Aorta (tissue), 5 donors: ENCODE measurements around the gene ATXN8OS. TPM values are rescaled to one million over a fixed set of nuclear protein-coding genes. Genes with fewer than 3 reads are reported as not detected.
"Not testable (repeated sequence)": the region's sequence is repeated elsewhere in the genome, so short reads cannot be mapped to it uniquely, and the experiment has no call there.

Source experiments
- ATAC-seq: fragments of 200-7000 bp; cut with Tn5 transposase; one replicate; pipeline ENCODE4 v1.9.1; 2022; ENCODE audit warnings: moderate library complexity; ENCODE audit not compliant: low FRiP score
- DNase-seq, 2 donors: peaks; one replicate each; pipeline ENCODE4 v3.0.0-alpha.2; 2020
- H3K27ac ChIP-seq, 2 donors: one replicate each; pipeline ENCODE4 v1.5.1; 2013; ENCODE audit warnings: low read length in 2 of 2, mild to moderate bottlenecking in 2 of 2, moderate library complexity in 2 of 2, control low read depth in 1 of 2, inconsistent platforms in 1 of 2, low read depth in 1 of 2
- H3K27me3 ChIP-seq, 2 donors: one replicate each; pipeline ENCODE4 v1.6.1; 2013; ENCODE audit warnings: control low read depth in 1 of 2, low read length in 1 of 2, mild to moderate bottlenecking in 1 of 2, moderate library complexity in 1 of 2; ENCODE audit not compliant: insufficient read depth in 2 of 2, control insufficient read depth in 1 of 2
- H3K36me3 ChIP-seq, 2 donors: one replicate each; pipeline ENCODE4 v1.6.1; 2013; ENCODE audit warnings: control low read depth in 1 of 2, low read length in 1 of 2, mild to moderate bottlenecking in 1 of 2; ENCODE audit not compliant: insufficient read depth in 2 of 2, control insufficient read depth in 1 of 2
- H3K4me1 ChIP-seq, 2 donors: one replicate each; pipeline ENCODE4 v1.6.1; 2013; ENCODE audit warnings: low read length in 2 of 2, control low read depth in 1 of 2, mild to moderate bottlenecking in 1 of 2, moderate library complexity in 1 of 2; ENCODE audit not compliant: insufficient read depth in 2 of 2, control insufficient read depth in 1 of 2
- H3K4me3 ChIP-seq, 2 donors: one replicate each; pipeline ENCODE4 v1.5.1; 2013; ENCODE audit warnings: low read length in 2 of 2, control low read depth in 1 of 2, mild to moderate bottlenecking in 1 of 2
- H3K9me3 ChIP-seq: one replicate; pipeline ENCODE4 v1.6.1; 2013; ENCODE audit warnings: mild to moderate bottlenecking, low read length; ENCODE audit not compliant: control insufficient read depth
- WGBS, 2 donors: extraction: QIAGEN DNeasy Blood & Tissue Kit; methylation state at CpG; one replicate each; pipeline ENCODE4 v1.1.7; 2013; 5-methylcytosine and 5-hydroxymethylcytosine counted together
- intact Hi-C, 2 donors: fragments of 100-400 bp; cut with DNase I; formaldehyde crosslinking; loops; one replicate each; pipeline versions ENCODE4 v1.14.2 to v1.15.0; 2022
- polyA plus RNA-seq, 2 donors: library from polyadenylated mRNA; stranded (reverse); fragments of 200-250 nt; gene quantifications; one replicate each; pipeline ENCODE4 v1.2.3, GENCODE V29; 2013
- total RNA-seq, 2 donors: library from RNA; stranded (reverse); fragmentation: NEBNext Ultra II Directional; extraction: Animal tissue kit (Norgen Biotek cat#: 25700); gene quantifications; one replicate each; pipeline ENCODE4 v1.2.1, GENCODE V29; 2021
- donor health status: healthy with polysubstance abuse.
- donor health status: Bipolar disorder and iron deficiency.
- donor health status: DM: no; HTN: no; CAD: no.
- donor health status: DM: no; HTN: no; CAD: no.
- donor health status: DM: yes; HTN: yes; CAD: no.

Gene ATXN8OS
- total and polyA plus RNA-seq, 4 donors: not detected

- no peak for ATAC-seq
- 56% methylated on average over 17 to 18 of the region's 18 CpGs for WGBS, 2 donors
- Histone ChIP-seq H3K4me1 (no peaks in the 10 kb centered on the region), H3K9me3 (no peaks in the 10 kb centered on the region), H3K36me3 (no peaks in the 10 kb centered on the region), H3K27ac (no peak within 1 kb of the TSS), H3K4me3 (no peak within 1 kb of the TSS), H3K27me3 (no peaks in the 10 kb centered on the region)
- DNase-seq: no peak
- intact Hi-C loops: no loop called here
Measured at GRCh38 chr13:70108356-70109105, 905 bp downstream of the ATXN8OS start, which contains the start of gene KLHL1. Gene KLHL1, minus strand, starts transcription at chr13:70108452. Its CDS starts 753 bp downstream, at chr13:70107699.

- no peaks in the 10 kb centered on the region for H3K9me3 ChIP-seq
- DNase-seq (no peak), ATAC-seq (no peak)
- H3K27me3 ChIP-seq: no peaks in the 10 kb centered on the region
- no peak overlapping the region for H3K27ac ChIP-seq
- no peaks in the 10 kb centered on the region for H3K4me1 ChIP-seq
- H3K36me3 ChIP-seq: no peaks in the 10 kb centered on the region
- intact Hi-C loops: no loop called here
- no peak overlapping the region for H3K4me3 ChIP-seq
- WGBS, 2 donors: 47 to 52% methylated on average over 2 of the region's 2 CpGs
Measured at GRCh38 chr13:70117338-70117905, 9.8 kb downstream of the ATXN8OS start.

GRCh38 chr13:70125693-70126092 is 18.1 kb downstream of the ATXN8OS start:
- H3K36me3 ChIP-seq: no peaks in the 10 kb centered on the region
- H3K4me1 ChIP-seq: no peaks in the 10 kb centered on the region
- DNase-seq (no peak), ATAC-seq (no peak)
- H3K27me3 ChIP-seq: no peaks in the 10 kb centered on the region
- no peaks in the 10 kb centered on the region for H3K9me3 ChIP-seq
- intact Hi-C loops: no loop called here
- WGBS, 2 donors: 48 to 54% methylated on average over 5 of the region's 5 CpGs
- no peak overlapping the region for H3K27ac ChIP-seq
- H3K4me3 ChIP-seq: no peak overlapping the region

GRCh38 chr13:70128098-70128497 is 20.5 kb downstream of the ATXN8OS start:
- Histone ChIP-seq H3K4me3 (no peak overlapping the region), H3K9me3 (no peaks in the 10 kb centered on the region), H3K4me1 (no peaks in the 10 kb centered on the region), H3K27ac (no peak overlapping the region), H3K27me3 (peaks cover 0 to 2% of the 10 kb centered on the region in 2 donors), H3K36me3 (no peaks in the 10 kb centered on the region)
- 38 to 57% methylated on average over 2 of the region's 2 CpGs for WGBS, 2 donors
- intact Hi-C loops: no loop called here
- no peak for DNase-seq
- no peak for ATAC-seq

- H3K9me3 ChIP-seq, H3K36me3 ChIP-seq, H3K27me3 ChIP-seq, H3K27ac ChIP-seq, intact Hi-C loops, H3K4me3 ChIP-seq, ATAC-seq, H3K4me1 ChIP-seq: not testable (repeated sequence)
- DNase-seq: peak in 1 of 2 donors; percentile 57
- WGBS, 2 donors: 93 to 94% methylated on average over 12 of the region's 12 CpGs
Measured at GRCh38 chr13:70142658-70143057, 35.0 kb downstream of the ATXN8OS start.

GRCh38 chr13:70162141-70162540 is 54.5 kb downstream of the ATXN8OS start:
- no peaks in the 10 kb centered on the region for H3K36me3 ChIP-seq
- 10 to 15% methylated on average over 5 of the region's 5 CpGs for WGBS, 2 donors
- intact Hi-C loops: no loop called here
- no peak for DNase-seq
- ATAC-seq: no peak
- no peaks in the 10 kb centered on the region for H3K9me3 ChIP-seq
- no peak overlapping the region for H3K27ac ChIP-seq
- no peaks in the 10 kb centered on the region for H3K27me3 ChIP-seq
- no peaks in the 10 kb centered on the region for H3K4me1 ChIP-seq
- H3K4me3 ChIP-seq: no peak overlapping the region

GRCh38 chr13:70170689-70171088 is 63.1 kb downstream of the ATXN8OS start:
- 76 to 87% methylated on average over 5 of the region's 5 CpGs for WGBS, 2 donors
- no peaks in the 10 kb centered on the region for H3K36me3 ChIP-seq
- H3K27ac ChIP-seq: no peak overlapping the region
- no peaks in the 10 kb centered on the region for H3K4me1 ChIP-seq
- intact Hi-C loops: no loop called here
- ATAC-seq (no peak), DNase-seq (no peak)
- no peaks in the 10 kb centered on the region for H3K9me3 ChIP-seq
- no peak overlapping the region for H3K4me3 ChIP-seq
- H3K27me3 ChIP-seq: no peaks in the 10 kb centered on the region

- 71 to 73% methylated on average over 3 of the region's 3 CpGs for WGBS, 2 donors
- no peaks in the 10 kb centered on the region for H3K9me3 ChIP-seq
- no peak overlapping the region for H3K27ac ChIP-seq
- no peaks in the 10 kb centered on the region for H3K36me3 ChIP-seq
- H3K27me3 ChIP-seq: no peaks in the 10 kb centered on the region
- no peaks in the 10 kb centered on the region for H3K4me1 ChIP-seq
- intact Hi-C loops: no loop called here
- ATAC-seq (no peak), DNase-seq (no peak)
- no peak overlapping the region for H3K4me3 ChIP-seq
Measured at GRCh38 chr13:70171151-70171550, 63.5 kb downstream of the ATXN8OS start.

- H3K27ac ChIP-seq: no peak overlapping the region
- ATAC-seq: no peak
- no peaks in the 10 kb centered on the region for H3K4me1 ChIP-seq
- WGBS, 2 donors: 73 to 82% methylated on average over 1 of the region's 1 CpG
- intact Hi-C loops: no loop called here
- no peak for DNase-seq
- H3K36me3 ChIP-seq: no peaks in the 10 kb centered on the region
- no peaks in the 10 kb centered on the region for H3K9me3 ChIP-seq
- no peak overlapping the region for H3K4me3 ChIP-seq
- H3K27me3 ChIP-seq: no peaks in the 10 kb centered on the region
Measured at GRCh38 chr13:70172946-70173597, 65.4 kb downstream of the ATXN8OS start.
